ENCODE measurements around the gene DHRS11.

DNA sequence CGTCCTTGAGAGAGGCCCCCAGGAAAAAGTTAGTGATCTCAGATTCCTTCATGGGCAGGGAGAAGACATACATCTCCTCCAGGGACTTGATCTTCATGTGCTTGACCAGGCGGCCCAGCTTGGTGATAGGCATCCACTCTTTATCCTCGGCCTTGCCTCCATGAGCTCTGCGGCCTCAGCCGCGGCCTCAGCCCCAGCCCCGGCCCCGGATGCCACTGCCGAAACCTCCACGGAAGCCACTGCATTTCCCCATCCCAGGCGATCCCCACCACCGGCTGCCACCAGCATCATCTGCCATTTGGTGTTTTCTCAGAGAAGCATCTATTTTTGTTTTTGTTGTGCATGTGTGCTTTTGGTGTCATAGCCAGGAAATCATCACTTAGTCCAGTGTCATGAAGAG lies 16.7 kb upstream of the DHRS11 start:
- TF ChIP-seq, protein P1, sequence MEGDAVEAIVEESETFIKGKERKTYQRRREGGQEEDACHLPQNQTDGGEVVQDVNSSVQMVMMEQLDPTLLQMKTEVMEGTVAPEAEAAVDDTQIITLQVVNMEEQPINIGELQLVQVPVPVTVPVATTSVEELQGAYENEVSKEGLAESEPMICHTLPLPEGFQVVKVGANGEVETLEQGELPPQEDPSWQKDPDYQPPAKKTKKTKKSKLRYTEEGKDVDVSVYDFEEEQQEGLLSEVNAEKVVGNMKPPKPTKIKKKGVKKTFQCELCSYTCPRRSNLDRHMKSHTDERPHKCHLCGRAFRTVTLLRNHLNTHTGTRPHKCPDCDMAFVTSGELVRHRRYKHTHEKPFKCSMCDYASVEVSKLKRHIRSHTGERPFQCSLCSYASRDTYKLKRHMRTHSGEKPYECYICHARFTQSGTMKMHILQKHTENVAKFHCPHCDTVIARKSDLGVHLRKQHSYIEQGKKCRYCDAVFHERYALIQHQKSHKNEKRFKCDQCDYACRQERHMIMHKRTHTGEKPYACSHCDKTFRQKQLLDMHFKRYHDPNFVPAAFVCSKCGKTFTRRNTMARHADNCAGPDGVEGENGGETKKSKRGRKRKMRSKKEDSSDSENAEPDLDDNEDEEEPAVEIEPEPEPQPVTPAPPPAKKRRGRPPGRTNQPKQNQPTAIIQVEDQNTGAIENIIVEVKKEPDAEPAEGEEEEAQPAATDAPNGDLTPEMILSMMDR (IDR thresholded peaks at IDR 0.05) = no peak
- TF ChIP-seq POLR2A (IDR thresholded peaks at IDR 0.05) = no peak

All from Peyer's patch (tissue), 4 donors.